Heart right ventricle (tissue), 16 donors: ENCODE results near the gene ZCCHC14. TPM values are rescaled to one million over a fixed set of nuclear protein-coding genes. Genes with fewer than 3 reads are reported as not detected.

Experiments
- ATAC-seq, 8 donors: fragments of 200-7000 bp; cut with Tn5 transposase; one replicate each; pipeline ENCODE4 v1.9.1; 2020; ENCODE audit warnings: mild to moderate bottlenecking in 8 of 8, moderate library complexity in 8 of 8, moderate number of reproducible peaks in 1 of 8
- DNase-seq, 2 donors: peaks; one replicate each; pipeline ENCODE4 v3.0.0-alpha.2; 2020
- H3K27ac ChIP-seq, 10 donors: fragments of 200-600 bp; sonication (generic) in 2 of 10; one replicate each; pipeline versions ENCODE4 v1.5.0 to v1.8.0; 2020 to 2022; ENCODE audit warnings: mild to moderate bottlenecking in 3 of 10
- H3K27me3 ChIP-seq, 7 donors: fragments of 200-600 bp; one replicate each; pipeline ENCODE4 v1.8.0; 2021 to 2022; ENCODE audit warnings: mild to moderate bottlenecking in 2 of 7
- H3K36me3 ChIP-seq, 9 donors: fragments of 200-600 bp; sonication (generic) in 1 of 9; one replicate each; pipeline versions ENCODE4 v1.5.0 to v1.8.0; 2020 to 2022; ENCODE audit warnings: mild to moderate bottlenecking in 2 of 9
- H3K4me1 ChIP-seq, 9 donors: fragments of 200-600 bp; sonication (generic) in 1 of 9; one replicate each; pipeline versions ENCODE4 v1.5.0 to v1.8.0; 2020 to 2022; ENCODE audit warnings: mild to moderate bottlenecking in 4 of 9
- H3K4me3 ChIP-seq, 10 donors: fragments of 200-600 bp; sonication (generic) in 2 of 10; one replicate each; pipeline versions ENCODE4 v1.5.0 to v1.8.0; 2020 to 2022; ENCODE audit warnings: mild to moderate bottlenecking in 7 of 10, moderate library complexity in 2 of 10
- H3K9me3 ChIP-seq, 11 donors: fragments of 200-600 bp in 10 of 11; sonication (generic) in 2 of 11; one replicate each; pipeline versions ENCODE4 v1.5.0 to v1.8.0; 2013 to 2022; ENCODE audit warnings: mild to moderate bottlenecking in 2 of 11, control low read depth in 1 of 11, moderate library complexity in 1 of 11
- CTCF ChIP-seq, 9 donors: fragments of 200-600 bp; sonication (generic) in 2 of 9; IDR thresholded peaks; one replicate each; pipeline versions ENCODE4 v1.5.0 to v1.8.0; 2021 to 2022; ENCODE audit warnings: antibody characterized with exemption in 9 of 9, mild to moderate bottlenecking in 5 of 9, moderate library complexity in 1 of 9
- WGBS, 2 donors: extraction: QIAGEN DNeasy Blood & Tissue Kit; methylation state at CpG; one replicate each; pipeline ENCODE4 v1.1.7; 2013; ENCODE audit warnings: inconsistent platforms in 1 of 2; 5-methylcytosine and 5-hydroxymethylcytosine counted together
- intact Hi-C, 10 donors: fragments of 100-400 bp; cut with DNase I; formaldehyde crosslinking; loops; one replicate each; pipeline versions ENCODE4 v1.11.1 to v1.14.2; 2022
- polyA plus RNA-seq, 2 donors: library from polyadenylated mRNA; stranded (reverse); fragments of 200-250 nt; gene quantifications; one replicate each; pipeline ENCODE4 v1.2.3, GENCODE V29; 2013
- total RNA-seq, 10 donors: library from RNA; stranded (reverse); fragmentation: NEBNext Ultra II Directional in 3 of 10; extraction: Animal tissue kit (Norgen Biotek cat#: 25700) in 3 of 10; gene quantifications; one replicate each; pipeline versions ENCODE4 v1.2.1 to v1.2.4, GENCODE V29; 2021 to 2023
- donor health status: Arrhythmogenic right ventricular cardiomyopathy.
- donor health status: ischemic (EF 13 %, LVEDD 7.1; RV severe dilation, severe dysfunction).
- donor health status: healthy with polysubstance abuse.
- donor health status: DM: no; HTN: yes; CAD: no.
- donor health status: DM: no; HTN: no; CAD: no.
- donor health status: ischemic (EF 25% LVEDD 6.9; RV normal size, moderate dysfunction).
- donor health status: ischemic (EF 25% LVEDD 5.7; RV mildly dilated, moderate dysfunction).
- donor health status: healthy.
- donor health status: DM: yes; HTN: yes; CAD: no.
- donor health status: Ischemic cardiomyopathy.
- donor health status: ischemic (EF 35%, LVEDD 5.7; RV mildly dilated, moderate dysfunction).
- donor health status: nonischemic (EF 11% LVEDD 7.7; RV severe dilation, severe dysfunction).
- donor health status: DM: yes; HTN: yes; CAD: no.
- donor health status: PGD.
- donor health status: ischemic (EF 29% LVEDD 5.4; RV normal size, mild dysfunction).
- donor health status: nonischemic (EF 23%, LVEDD 6.1; RV moderate dilation, normal function).

The ZCCHC14 gene
- total and polyA plus RNA-seq, 12 donors: 4.5 to 19.3 (median 15.7) TPM

GRCh38 chr16:87420026-87421002 lies 72.5 kb downstream of the ZCCHC14 start:
- H3K27ac ChIP-seq: no peak overlapping the region
- peaks cover 0 to 5% (median 0%) of the 10 kb centered on the region in 9 donors for H3K4me1 ChIP-seq
- H3K9me3 ChIP-seq: no peaks in the 10 kb centered on the region
- H3K36me3 ChIP-seq: peaks cover 0 to 91% (median 45%) of the 10 kb centered on the region in 9 donors
- no peak overlapping the region for H3K4me3 ChIP-seq
- WGBS, 2 donors: 95 to 96% methylated on average over 25 of the region's 25 CpGs
- intact Hi-C loops: loop anchor here in 1 of 10 donors (10.0 kb wide), 1 partner anchor 214 kb away; no protein-coding TSS in a partner anchor
- no peaks in the 10 kb centered on the region for H3K27me3 ChIP-seq
- ATAC-seq (no peak), DNase-seq (no peak)
- peak in 1 of 9 donors; percentile 26 for TF ChIP-seq CTCF (IDR thresholded peaks at IDR 0.05)

- no peak overlapping the region for H3K4me3 ChIP-seq
- H3K27me3 ChIP-seq: no peaks in the 10 kb centered on the region
- H3K36me3 ChIP-seq: peaks cover 0 to 100% (median 60%) of the 10 kb centered on the region in 9 donors
- no peak for ATAC-seq
- no peak overlapping the region for H3K27ac ChIP-seq
- intact Hi-C loops: loop anchor here in 7 of 10 donors (5.0 to 10.0 kb wide), 5 partner anchors 126 to 346 kb away; partner anchors contain the start of gene KLHDC4 (in 1 of the 7)
- no peaks in the 10 kb centered on the region for H3K9me3 ChIP-seq
- TF ChIP-seq CTCF (IDR thresholded peaks at IDR 0.05): no peak
- 86 to 88% methylated on average over 6 of the region's 6 CpGs for WGBS, 2 donors
- peaks cover 0 to 5% (median 0%) of the 10 kb centered on the region in 9 donors for H3K4me1 ChIP-seq
- DNase-seq: no peak
Measured at GRCh38 chr16:87418644-87419043, 74.2 kb downstream of the ZCCHC14 start.

GRCh38 chr16:87418216-87418615 lies 74.6 kb downstream of the ZCCHC14 start:
- Histone ChIP-seq H3K27ac (no peak overlapping the region), H3K4me3 (no peak overlapping the region), H3K4me1 (peaks cover 0 to 5% (median 0%) of the 10 kb centered on the region in 9 donors), H3K36me3 (peaks cover 0 to 100% (median 64%) of the 10 kb centered on the region in 9 donors), H3K27me3 (no peaks in the 10 kb centered on the region), H3K9me3 (no peaks in the 10 kb centered on the region)
- DNase-seq (no peak), ATAC-seq (no peak)
- intact Hi-C loops: loop anchor here in 7 of 10 donors (5.0 to 10.0 kb wide), 5 partner anchors 127 to 347 kb away; partner anchors contain the start of gene KLHDC4 (in 1 of the 7)
- no peak for TF ChIP-seq CTCF (IDR thresholded peaks at IDR 0.05)
- WGBS, 2 donors: 94 to 95% methylated on average over 18 of the region's 18 CpGs

GRCh38 chr16:87417528-87417910 lies 75.3 kb downstream of the ZCCHC14 start:
- no peaks in the 10 kb centered on the region for H3K9me3 ChIP-seq
- WGBS, 2 donors: 94 to 96% methylated on average over 13 of the region's 13 CpGs
- H3K27me3 ChIP-seq: no peaks in the 10 kb centered on the region
- H3K4me3 ChIP-seq: no peak overlapping the region
- peaks cover 0 to 5% (median 0%) of the 10 kb centered on the region in 9 donors for H3K4me1 ChIP-seq
- H3K27ac ChIP-seq: no peak overlapping the region
- intact Hi-C loops: loop anchor here (2.0 to 10.0 kb wide), 7 partner anchors 125 to 347 kb away; partner anchors contain the start of gene KLHDC4 (in 1 of the 10)
- DNase-seq: no peak
- peak in 2 of 8 donors; percentile 14 to 30 for ATAC-seq
- peaks cover 0 to 100% (median 64%) of the 10 kb centered on the region in 9 donors for H3K36me3 ChIP-seq
- no peak for TF ChIP-seq CTCF (IDR thresholded peaks at IDR 0.05)
